ENCODE measurements around the gene VSTM4.
A peak's percentile ranks its signal among the peaks of the same experiment; 100 is the strongest.

VSTM4 gene

DNA sequence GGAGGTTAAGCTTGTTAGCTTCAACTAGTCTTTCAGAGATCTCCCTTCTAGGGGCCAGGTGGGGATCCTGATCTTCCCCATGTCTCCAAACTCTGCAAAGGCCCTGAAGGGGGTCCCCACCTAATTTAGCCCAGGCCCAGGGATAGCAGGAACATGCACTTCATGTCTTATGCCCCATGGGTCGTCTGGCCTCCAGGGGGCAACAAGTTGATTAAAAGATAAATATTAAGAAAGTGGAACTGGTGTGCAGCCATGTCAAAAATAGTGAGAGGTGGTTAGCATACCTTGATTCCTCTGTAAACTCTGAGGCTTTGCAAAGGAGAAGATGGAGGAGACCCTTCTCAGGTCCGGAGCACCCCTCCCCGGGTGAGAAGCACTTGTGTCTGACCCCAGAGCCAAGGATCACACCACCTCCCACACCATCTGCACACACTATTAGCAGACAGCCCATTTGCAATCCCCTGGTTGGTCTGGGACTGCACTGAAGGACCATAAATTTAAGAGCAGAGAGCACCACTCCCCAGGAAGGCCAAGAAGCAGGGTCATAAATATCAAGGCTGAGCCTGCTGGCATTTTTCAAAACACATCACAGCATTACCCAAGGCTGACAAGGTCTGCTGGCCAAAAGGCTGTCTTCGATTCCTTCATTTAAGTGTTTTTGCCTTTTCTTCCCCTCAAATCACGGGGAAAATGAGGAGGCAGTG, 131.5 kb downstream of the VSTM4 start:
- H3K36me3 ChIP-seq (replicated peaks; ENCODE audit: low read depth, low read length): peaks cover 24% of the 10 kb centered on the region
- H2AFZ ChIP-seq (ENCODE audit: low read depth, low read length): no peak overlapping the region
- H3K9me3 ChIP-seq (ENCODE audit: insufficient read depth, low read length): no peaks in the 10 kb centered on the region
- TF ChIP-seq EZH2phosphoT487 (IDR thresholded peaks at IDR 0.05; ENCODE audit: low read depth) (no peak), CTCF (IDR thresholded peaks at IDR 0.05; ENCODE audit: low read depth, low read length) (no peak)
- H3K4me3 ChIP-seq (ENCODE audit: low read length): no peak overlapping the region
- H3K4me1 ChIP-seq (ENCODE audit: low read length): no peaks in the 10 kb centered on the region
- no peak overlapping the region for H3K9ac ChIP-seq (ENCODE audit: low read length)
- H4K20me1 ChIP-seq (ENCODE audit: insufficient read depth, low read length): no peaks in the 10 kb centered on the region
- H3K27ac ChIP-seq (ENCODE audit: low read length): no peak overlapping the region
- no peaks in the 10 kb centered on the region for H3K27me3 ChIP-seq (ENCODE audit: low read depth, low read length)
- H3K4me2 ChIP-seq (ENCODE audit: low read length): no peak overlapping the region
- no peaks in the 10 kb centered on the region for H3K79me2 ChIP-seq (ENCODE audit: low read length)

GRCh38 chr10:48982584-48982983, 132.7 kb downstream of the VSTM4 start:
- TF ChIP-seq CTCF (IDR thresholded peaks at IDR 0.05; ENCODE audit: low read depth, low read length): no peak
- no peak for TF ChIP-seq EZH2phosphoT487 (IDR thresholded peaks at IDR 0.05; ENCODE audit: low read depth)
- Histone ChIP-seq H3K9me3 (ENCODE audit: insufficient read depth, low read length) (no peaks in the 10 kb centered on the region), H3K4me3 (ENCODE audit: low read length) (no peak overlapping the region), H3K4me2 (ENCODE audit: low read length) (no peak overlapping the region), H3K36me3 (replicated peaks; ENCODE audit: low read depth, low read length) (peaks cover 29% of the 10 kb centered on the region), H2AFZ (ENCODE audit: low read depth, low read length) (no peak overlapping the region), H3K9ac (ENCODE audit: low read length) (no peak overlapping the region), H3K79me2 (ENCODE audit: low read length) (no peaks in the 10 kb centered on the region), H3K27me3 (ENCODE audit: low read depth, low read length) (no peaks in the 10 kb centered on the region), H3K27ac (ENCODE audit: low read length) (no peak overlapping the region), H3K4me1 (ENCODE audit: low read length) (no peaks in the 10 kb centered on the region), H4K20me1 (ENCODE audit: insufficient read depth, low read length) (no peaks in the 10 kb centered on the region)

- Histone ChIP-seq H4K20me1 (ENCODE audit: insufficient read depth, low read length) (no peaks in the 10 kb centered on the region), H3K4me1 (ENCODE audit: low read length) (no peaks in the 10 kb centered on the region), H3K9ac (ENCODE audit: low read length) (no peak overlapping the region), H3K4me3 (ENCODE audit: low read length) (no peak overlapping the region), H3K79me2 (ENCODE audit: low read length) (no peaks in the 10 kb centered on the region), H3K9me3 (ENCODE audit: insufficient read depth, low read length) (no peaks in the 10 kb centered on the region), H3K36me3 (replicated peaks; ENCODE audit: low read depth, low read length) (peaks cover 29% of the 10 kb centered on the region), H3K27me3 (ENCODE audit: low read depth, low read length) (no peaks in the 10 kb centered on the region), H2AFZ (ENCODE audit: low read depth, low read length) (no peak overlapping the region), H3K4me2 (ENCODE audit: low read length) (no peak overlapping the region), H3K27ac (ENCODE audit: low read length) (no peak overlapping the region)
- no peak for TF ChIP-seq EZH2phosphoT487 (IDR thresholded peaks at IDR 0.05; ENCODE audit: low read depth)
- peak; percentile 67 for TF ChIP-seq CTCF (IDR thresholded peaks at IDR 0.05; ENCODE audit: low read depth, low read length)
Observed at GRCh38 chr10:48981310-48981907, 133.9 kb downstream of the VSTM4 start.

DNA sequence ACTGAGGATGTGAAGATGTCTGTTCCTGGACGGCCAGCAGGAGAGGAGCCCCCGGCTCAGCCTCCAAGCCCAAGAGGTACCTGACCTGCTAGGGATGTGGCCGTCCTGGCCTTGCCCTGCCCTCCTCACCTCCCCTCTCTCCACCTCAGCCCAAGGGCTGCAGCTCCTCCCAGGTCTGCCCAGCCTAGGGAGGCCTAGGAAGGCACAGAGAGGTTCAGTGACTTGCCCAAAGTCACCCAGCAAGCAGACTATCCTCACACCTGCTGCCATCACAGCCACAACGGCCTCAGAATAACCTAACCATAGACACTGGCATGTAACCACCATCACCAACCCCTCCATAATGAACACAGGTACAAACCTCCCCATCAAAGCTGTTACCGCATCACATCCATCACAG, 137.0 kb downstream of the VSTM4 start:
- Histone ChIP-seq H4K20me1 (ENCODE audit: insufficient read depth, low read length) (no peaks in the 10 kb centered on the region), H3K4me3 (ENCODE audit: low read length) (no peak overlapping the region), H3K79me2 (ENCODE audit: low read length) (no peaks in the 10 kb centered on the region), H3K4me1 (ENCODE audit: low read length) (no peaks in the 10 kb centered on the region), H3K36me3 (replicated peaks; ENCODE audit: low read depth, low read length) (peaks cover 38% of the 10 kb centered on the region), H3K9me3 (ENCODE audit: insufficient read depth, low read length) (no peaks in the 10 kb centered on the region), H3K4me2 (ENCODE audit: low read length) (no peak overlapping the region), H3K27me3 (ENCODE audit: low read depth, low read length) (no peaks in the 10 kb centered on the region), H3K9ac (ENCODE audit: low read length) (no peak overlapping the region), H2AFZ (ENCODE audit: low read depth, low read length) (no peak overlapping the region), H3K27ac (ENCODE audit: low read length) (no peak overlapping the region)
- TF ChIP-seq CTCF (IDR thresholded peaks at IDR 0.05; ENCODE audit: low read depth, low read length) (no peak), EZH2phosphoT487 (IDR thresholded peaks at IDR 0.05; ENCODE audit: low read depth) (no peak)

Measured in OCI-LY3 (cell line).